Measurements from ENCODE around the gene OR52E2. TPM values are rescaled to one million over a fixed set of nuclear protein-coding genes. Genes with fewer than 3 reads are reported as not detected.

OR52E2 gene
- total RNA-seq, 1 donor from 2014 or later: not detected

GRCh38 chr11:5046226-5046625 lies 13.2 kb downstream of the OR52E2 start, which contains the start of gene OR52J3:
TSS of gene OR52J3 (plus strand) at chr11:5046526. CDS start at chr11:5046526, 0 bp downstream.
- Mint-ChIP-seq H3K9me3 (ENCODE audit: unreplicated experiment) (no peaks in the 10 kb centered on the region), H3K4me1 (ENCODE audit: low read depth, unreplicated experiment) (peaks cover 2% of the 10 kb centered on the region), H3K36me3 (ENCODE audit: unreplicated experiment) (no peaks in the 10 kb centered on the region), H3K27me3 (ENCODE audit: unreplicated experiment) (peaks cover under 1% of the 10 kb centered on the region), H3K27ac (ENCODE audit: unreplicated experiment) (no peak within 1 kb of the TSS), H3K4me3 (ENCODE audit: unreplicated experiment) (no peak within 1 kb of the TSS)
- no peak for DNase-seq
- no peak for TF ChIP-seq CTCF (IDR thresholded peaks at IDR 0.05; ENCODE audit: partially characterized antibody, unreplicated experiment)

DNA sequence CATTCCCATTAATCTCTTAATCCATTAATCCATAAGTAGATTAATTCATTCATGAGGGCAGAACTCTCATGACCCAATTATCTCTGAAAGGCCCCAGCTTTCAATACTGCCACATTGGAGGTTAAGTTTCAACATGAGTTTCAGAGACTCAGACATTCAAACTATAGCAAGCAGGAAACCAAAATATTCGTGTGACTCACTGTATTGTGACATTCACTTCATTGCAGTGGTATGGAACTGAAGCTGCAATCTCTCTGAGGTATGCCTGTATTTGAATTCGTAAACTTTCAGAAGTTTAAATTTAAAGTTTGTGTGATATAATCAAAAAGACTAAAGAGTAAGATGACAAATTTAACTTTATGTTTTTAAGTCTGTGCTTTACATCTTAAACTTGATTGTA lies 16.0 kb downstream of the OR52E2 start:
- H3K27ac Mint-ChIP-seq (ENCODE audit: unreplicated experiment): no peak overlapping the region
- peaks cover 2% of the 10 kb centered on the region for H3K27me3 Mint-ChIP-seq (ENCODE audit: unreplicated experiment)
- H3K4me1 Mint-ChIP-seq (ENCODE audit: low read depth, unreplicated experiment): peaks cover 2% of the 10 kb centered on the region
- DNase-seq: no peak
- TF ChIP-seq CTCF (IDR thresholded peaks at IDR 0.05; ENCODE audit: partially characterized antibody, unreplicated experiment): no peak
- no peaks in the 10 kb centered on the region for H3K9me3 Mint-ChIP-seq (ENCODE audit: unreplicated experiment)
- no peak overlapping the region for H3K4me3 Mint-ChIP-seq (ENCODE audit: unreplicated experiment)
- no peaks in the 10 kb centered on the region for H3K36me3 Mint-ChIP-seq (ENCODE audit: unreplicated experiment)

DNA sequence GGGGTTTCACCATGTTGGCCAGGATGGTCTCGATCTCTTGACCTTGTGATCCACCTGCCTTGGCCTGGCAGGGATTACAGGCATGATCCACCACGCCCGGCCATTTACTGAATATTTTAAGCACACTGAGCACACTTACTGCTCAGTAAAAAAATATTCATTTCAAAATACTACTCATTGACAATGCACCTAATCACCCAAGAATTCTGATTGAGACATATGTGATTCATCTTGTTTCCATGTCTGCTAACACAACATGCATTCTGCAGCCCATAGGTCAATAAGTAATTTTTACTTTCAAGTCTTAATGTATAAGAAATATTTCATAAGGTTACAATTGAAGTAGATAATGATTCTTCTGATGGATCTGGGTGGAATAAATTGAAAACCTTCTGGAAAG lies 17.3 kb downstream of the OR52E2 start:
- no peak for DNase-seq
- no peak overlapping the region for H3K27ac Mint-ChIP-seq (ENCODE audit: unreplicated experiment)
- no peaks in the 10 kb centered on the region for H3K9me3 Mint-ChIP-seq (ENCODE audit: unreplicated experiment)
- H3K27me3 Mint-ChIP-seq (ENCODE audit: unreplicated experiment): peaks cover 3% of the 10 kb centered on the region
- peaks cover 6% of the 10 kb centered on the region for H3K4me1 Mint-ChIP-seq (ENCODE audit: low read depth, unreplicated experiment)
- H3K4me3 Mint-ChIP-seq (ENCODE audit: unreplicated experiment): no peak overlapping the region
- H3K36me3 Mint-ChIP-seq (ENCODE audit: unreplicated experiment): no peaks in the 10 kb centered on the region
- no peak for TF ChIP-seq CTCF (IDR thresholded peaks at IDR 0.05; ENCODE audit: partially characterized antibody, unreplicated experiment)

GRCh38 chr11:5040876-5041275 lies 18.6 kb downstream of the OR52E2 start:
- DNase-seq: no peak
- H3K27ac Mint-ChIP-seq (ENCODE audit: unreplicated experiment): no peak overlapping the region
- H3K27me3 Mint-ChIP-seq (ENCODE audit: unreplicated experiment): peaks cover 3% of the 10 kb centered on the region
- H3K4me3 Mint-ChIP-seq (ENCODE audit: unreplicated experiment): no peak overlapping the region
- TF ChIP-seq CTCF (IDR thresholded peaks at IDR 0.05; ENCODE audit: partially characterized antibody, unreplicated experiment): no peak
- H3K9me3 Mint-ChIP-seq (ENCODE audit: unreplicated experiment): no peaks in the 10 kb centered on the region
- H3K4me1 Mint-ChIP-seq (ENCODE audit: low read depth, unreplicated experiment): peaks cover 6% of the 10 kb centered on the region
- no peaks in the 10 kb centered on the region for H3K36me3 Mint-ChIP-seq (ENCODE audit: unreplicated experiment)

DNA sequence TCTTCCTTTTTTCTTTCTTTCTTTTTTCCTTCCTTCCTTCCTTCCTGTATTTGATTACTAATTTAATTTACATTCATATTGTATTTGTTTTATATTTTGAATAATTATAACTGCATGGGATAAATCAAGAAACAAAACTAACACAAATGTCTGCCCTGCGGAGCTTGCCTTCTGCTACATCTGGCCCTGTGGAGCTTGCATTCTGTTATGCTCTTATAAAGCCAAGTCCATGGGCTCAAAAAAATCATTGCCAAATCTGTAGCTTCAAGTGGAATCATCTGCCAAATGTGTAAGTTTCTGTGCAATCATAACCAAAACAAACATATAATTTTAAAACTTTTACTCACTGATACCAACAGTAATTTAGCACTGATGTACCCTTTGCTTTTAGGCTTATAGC lies 21.1 kb downstream of the OR52E2 start:
- no peak for TF ChIP-seq CTCF (IDR thresholded peaks at IDR 0.05; ENCODE audit: partially characterized antibody, unreplicated experiment)
- no peaks in the 10 kb centered on the region for H3K36me3 Mint-ChIP-seq (ENCODE audit: unreplicated experiment)
- peaks cover 6% of the 10 kb centered on the region for H3K4me1 Mint-ChIP-seq (ENCODE audit: low read depth, unreplicated experiment)
- peaks cover 3% of the 10 kb centered on the region for H3K27me3 Mint-ChIP-seq (ENCODE audit: unreplicated experiment)
- no peak overlapping the region for H3K27ac Mint-ChIP-seq (ENCODE audit: unreplicated experiment)
- no peak for DNase-seq
- H3K4me3 Mint-ChIP-seq (ENCODE audit: unreplicated experiment): no peak overlapping the region
- no peaks in the 10 kb centered on the region for H3K9me3 Mint-ChIP-seq (ENCODE audit: unreplicated experiment)
